ENCODE results near the gene MSRB2.

GRCh38 chr10:23053036-23053435 lies 42.3 kb upstream of the MSRB2 start:
- TF ChIP-seq, protein P1, sequence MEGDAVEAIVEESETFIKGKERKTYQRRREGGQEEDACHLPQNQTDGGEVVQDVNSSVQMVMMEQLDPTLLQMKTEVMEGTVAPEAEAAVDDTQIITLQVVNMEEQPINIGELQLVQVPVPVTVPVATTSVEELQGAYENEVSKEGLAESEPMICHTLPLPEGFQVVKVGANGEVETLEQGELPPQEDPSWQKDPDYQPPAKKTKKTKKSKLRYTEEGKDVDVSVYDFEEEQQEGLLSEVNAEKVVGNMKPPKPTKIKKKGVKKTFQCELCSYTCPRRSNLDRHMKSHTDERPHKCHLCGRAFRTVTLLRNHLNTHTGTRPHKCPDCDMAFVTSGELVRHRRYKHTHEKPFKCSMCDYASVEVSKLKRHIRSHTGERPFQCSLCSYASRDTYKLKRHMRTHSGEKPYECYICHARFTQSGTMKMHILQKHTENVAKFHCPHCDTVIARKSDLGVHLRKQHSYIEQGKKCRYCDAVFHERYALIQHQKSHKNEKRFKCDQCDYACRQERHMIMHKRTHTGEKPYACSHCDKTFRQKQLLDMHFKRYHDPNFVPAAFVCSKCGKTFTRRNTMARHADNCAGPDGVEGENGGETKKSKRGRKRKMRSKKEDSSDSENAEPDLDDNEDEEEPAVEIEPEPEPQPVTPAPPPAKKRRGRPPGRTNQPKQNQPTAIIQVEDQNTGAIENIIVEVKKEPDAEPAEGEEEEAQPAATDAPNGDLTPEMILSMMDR (IDR thresholded peaks at IDR 0.05): no peak
- no peak for TF ChIP-seq EZH2 (IDR thresholded peaks at IDR 0.05; ENCODE audit: borderline replicate concordance, insufficient read depth, low read depth, low read length, poor library complexity, severe bottlenecking)
